ENCODE measurements around the gene PIH1D1. TPM values are rescaled to one million over a fixed set of nuclear protein-coding genes. Genes with fewer than 3 reads are reported as not detected.

Gene PIH1D1
- polyA plus RNA-seq, 1 donor from 2014 or later = 145 TPM

- Histone ChIP-seq H3F3A (ENCODE audit: insufficient read depth, low read length, poor library complexity, severe bottlenecking) (no peaks in the 10 kb centered on the region), H3K27me3 (ENCODE audit: insufficient read depth, low read depth, low read length) (peaks cover 67% of the 10 kb centered on the region), H3K79me2 (replicated peaks; ENCODE audit: insufficient read depth, low read length) (no peaks in the 10 kb centered on the region), H3K9me2 (ENCODE audit: insufficient read depth, low read length) (no peaks in the 10 kb centered on the region), H3K27ac (ENCODE audit: low read length) (no peak overlapping the region), H3K36me3 (ENCODE audit: insufficient read depth, low read length) (no peaks in the 10 kb centered on the region), H3K9ac (ENCODE audit: low read length) (no peak overlapping the region), H3K9me3 (ENCODE audit: low read length) (peaks cover 8% of the 10 kb centered on the region), H3K4me3 (ENCODE audit: low read length) (peak overlapping the region; percentile 24), H4K20me1 (ENCODE audit: insufficient read depth) (no peaks in the 10 kb centered on the region), H2AFZ (ENCODE audit: low read depth, low read length) (no peak overlapping the region), H3K4me2 (ENCODE audit: low read length) (no peak overlapping the region)
- TF ChIP-seq MXI1 (conservative IDR thresholded peaks at IDR 0.05; ENCODE audit: poor library complexity, severe bottlenecking) (no peak), POLR2AphosphoS5 (IDR thresholded peaks at IDR 0.05) (no peak), CTCF (IDR thresholded peaks at IDR 0.05; ENCODE audit: poor library complexity, severe bottlenecking) (no peak), RAD21 (conservative IDR thresholded peaks at IDR 0.05) (no peak), TAF1 (IDR thresholded peaks at IDR 0.05; ENCODE audit: low read depth) (no peak), SMC3 (conservative IDR thresholded peaks at IDR 0.05; ENCODE audit: poor library complexity) (no peak), EZH2 (IDR thresholded peaks at IDR 0.05; ENCODE audit: borderline replicate concordance, insufficient read depth, low read length, poor library complexity, severe bottlenecking) (no peak), REST (IDR thresholded peaks at IDR 0.05; ENCODE audit: borderline replicate concordance) (no peak)
These were observed 23.6 kb downstream of the PIH1D1 start for GRCh38 chr19:49427855-49428546.

- Histone ChIP-seq H3K36me3 (ENCODE audit: insufficient read depth, low read length) (no peaks in the 10 kb centered on the region), H3K9me2 (ENCODE audit: insufficient read depth, low read length) (no peaks in the 10 kb centered on the region), H3K9ac (ENCODE audit: low read length) (no peak overlapping the region), H4K20me1 (ENCODE audit: insufficient read depth) (no peaks in the 10 kb centered on the region), H3K79me2 (replicated peaks; ENCODE audit: insufficient read depth, low read length) (no peaks in the 10 kb centered on the region), H3K4me2 (ENCODE audit: low read length) (no peak overlapping the region), H3K27ac (ENCODE audit: low read length) (no peak overlapping the region), H3K27me3 (ENCODE audit: insufficient read depth, low read depth, low read length) (peaks cover 67% of the 10 kb centered on the region), H3K9me3 (ENCODE audit: low read length) (peaks cover 5% of the 10 kb centered on the region), H3F3A (ENCODE audit: insufficient read depth, low read length, poor library complexity, severe bottlenecking) (no peaks in the 10 kb centered on the region), H3K4me3 (ENCODE audit: low read length) (no peak overlapping the region), H2AFZ (ENCODE audit: low read depth, low read length) (no peak overlapping the region)
- no peak for TF ChIP-seq EZH2 (IDR thresholded peaks at IDR 0.05; ENCODE audit: borderline replicate concordance, insufficient read depth, low read length, poor library complexity, severe bottlenecking)
- TF ChIP-seq MXI1 (conservative IDR thresholded peaks at IDR 0.05; ENCODE audit: poor library complexity, severe bottlenecking) = no peak
- no peak for TF ChIP-seq CTCF (IDR thresholded peaks at IDR 0.05; ENCODE audit: poor library complexity, severe bottlenecking)
- TF ChIP-seq SMC3 (conservative IDR thresholded peaks at IDR 0.05; ENCODE audit: poor library complexity) = no peak
- TF ChIP-seq EP300 (conservative IDR thresholded peaks at IDR 0.05; ENCODE audit: poor library complexity, severe bottlenecking) = no peak
- no peak for TF ChIP-seq POLR2AphosphoS5 (IDR thresholded peaks at IDR 0.05)
- TF ChIP-seq RAD21 (conservative IDR thresholded peaks at IDR 0.05) = no peak
- no peak for TF ChIP-seq REST (IDR thresholded peaks at IDR 0.05; ENCODE audit: borderline replicate concordance)
- TF ChIP-seq TAF1 (IDR thresholded peaks at IDR 0.05; ENCODE audit: low read depth) = no peak
These were observed 24.3 kb downstream of the PIH1D1 start for GRCh38 chr19:49427339-49427738.
